HG03354 (cell line): ENCODE results near the gene RPS28.
"Not testable (repeated sequence)": the region's sequence is repeated elsewhere in the genome, so short reads cannot be mapped to it uniquely, and the experiment has no call there.

Source experiments
- ATAC-seq: cut with Tn5 transposase; IDR thresholded peaks from one replicate; pipeline ENCODE4 v1.9.1; 2021; ENCODE audit warnings: mild to moderate bottlenecking; ENCODE audit not compliant: unreplicated experiment, poor library complexity, severe bottlenecking

RPS28 gene

DNA sequence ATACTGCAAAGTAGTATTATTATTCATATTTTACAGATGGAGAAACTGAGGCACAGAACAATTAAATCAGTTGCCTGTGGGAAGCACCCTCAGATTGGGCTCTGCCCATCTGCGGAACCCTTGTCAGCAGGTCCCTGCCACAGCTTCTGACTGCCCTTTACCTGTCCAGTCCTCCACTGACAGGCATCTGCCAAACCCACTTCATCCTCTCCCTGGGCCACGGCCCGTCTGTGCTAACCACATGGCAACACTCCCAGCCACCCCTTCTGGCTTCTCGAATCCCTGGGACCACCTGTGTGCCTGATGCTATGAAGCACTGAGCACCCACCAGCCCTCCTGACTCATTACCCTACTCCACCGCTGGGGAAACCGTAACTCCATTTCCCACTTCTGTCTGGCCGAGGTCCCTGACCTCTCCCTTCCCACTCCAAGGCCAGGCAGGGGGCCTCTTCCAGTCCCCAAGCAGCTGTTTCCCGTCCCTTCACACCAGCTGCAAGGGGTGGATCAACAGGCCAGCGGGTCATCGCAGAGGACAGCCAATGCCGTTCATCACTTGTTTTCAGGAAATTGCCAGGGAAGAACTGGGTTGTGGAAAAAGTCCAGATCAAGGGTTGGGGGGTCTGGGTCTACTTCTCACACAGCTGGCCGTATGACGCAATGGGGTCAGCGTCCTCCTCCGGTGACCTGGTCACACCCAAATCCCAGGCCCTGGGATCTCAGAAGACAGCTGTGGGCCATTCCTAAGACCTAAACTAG, 19.2 kb downstream of the RPS28 start:
- no peak for ATAC-seq

DNA sequence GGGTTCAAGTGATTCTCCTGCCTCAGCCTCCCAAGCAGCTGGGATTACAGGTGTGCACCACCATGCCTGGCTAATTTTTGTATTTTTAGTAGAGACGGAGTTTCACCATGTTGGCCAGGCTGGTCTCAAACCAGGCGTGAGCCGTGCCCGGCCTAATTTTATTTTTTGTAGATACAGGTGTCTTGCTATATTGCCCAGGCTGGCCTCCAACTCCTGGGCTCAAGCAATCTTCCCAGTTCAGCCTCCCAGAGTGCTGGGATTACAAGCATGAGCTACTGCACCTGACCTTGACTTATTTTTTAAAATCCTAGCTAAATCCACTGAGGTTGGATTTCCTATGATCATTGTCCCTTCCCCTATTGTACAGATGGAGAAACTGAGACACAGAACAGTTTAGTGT, 20.2 kb downstream of the RPS28 start:
- not testable (repeated sequence) for ATAC-seq

DNA sequence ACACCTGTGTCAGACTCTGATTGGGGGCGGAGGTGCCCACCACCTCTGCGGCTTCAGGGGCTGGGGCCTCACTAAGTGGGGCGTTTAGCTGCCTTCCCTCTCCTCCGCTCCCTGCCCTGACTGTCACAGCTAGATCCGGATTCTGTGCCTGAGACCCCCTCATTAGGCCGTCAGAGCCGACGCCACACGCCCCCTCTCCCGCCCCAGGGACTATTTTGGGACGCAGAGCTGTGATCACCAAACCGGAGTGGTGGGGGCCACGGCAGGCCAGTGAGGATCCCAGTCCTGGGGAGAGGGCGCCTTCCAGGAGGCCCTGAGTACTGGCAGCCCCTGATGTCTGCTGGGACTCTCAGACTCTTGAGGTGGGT, 21.0 kb downstream of the RPS28 start:
- no peak for ATAC-seq

DNA sequence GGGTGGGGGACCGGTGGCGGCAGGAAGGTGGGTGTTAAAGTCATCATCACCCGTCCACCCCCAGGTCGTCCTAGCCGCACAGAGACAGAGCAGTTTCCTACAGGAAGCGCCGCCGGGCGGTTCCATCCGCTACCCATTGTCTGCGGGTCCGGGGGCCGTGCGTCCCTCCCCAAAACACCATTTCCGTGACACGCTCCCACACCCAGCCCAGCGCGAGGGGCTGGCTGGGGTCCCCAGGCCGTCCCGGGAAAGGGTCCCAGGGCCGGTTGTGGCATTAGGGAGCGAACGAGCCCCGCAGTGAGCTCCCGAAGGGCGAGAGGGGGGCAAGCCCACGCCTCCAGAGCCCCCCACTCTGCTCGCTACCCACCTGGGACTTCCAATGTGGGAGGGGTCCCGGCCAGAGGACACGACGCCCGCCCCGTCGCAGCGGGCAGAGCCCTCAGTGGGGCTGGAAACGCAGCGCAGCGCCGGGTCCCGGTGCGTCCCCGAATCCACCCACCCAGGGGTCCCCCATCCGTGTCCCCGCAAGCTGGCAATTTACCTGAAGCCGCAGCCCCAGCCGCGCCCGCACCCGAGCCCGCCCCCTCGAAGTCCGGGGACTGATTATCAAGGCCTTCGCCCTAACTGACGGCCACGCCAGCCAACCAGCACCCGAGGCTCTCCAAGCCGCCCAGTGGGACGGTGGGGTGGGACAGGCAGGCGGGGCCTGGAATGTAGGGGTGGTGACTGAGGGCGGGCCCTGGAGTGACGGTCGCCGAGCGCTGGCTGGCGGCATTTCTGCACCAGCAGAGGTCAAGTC, 21.6 kb downstream of the RPS28 start, which contains the start of gene KANK3:
KANK3 (minus strand) TSS at position 579 of the 799 bp plus-strand sequence. CDS start 5,434 bp downstream, outside the sequence.
- peak; percentile 93 for ATAC-seq

DNA sequence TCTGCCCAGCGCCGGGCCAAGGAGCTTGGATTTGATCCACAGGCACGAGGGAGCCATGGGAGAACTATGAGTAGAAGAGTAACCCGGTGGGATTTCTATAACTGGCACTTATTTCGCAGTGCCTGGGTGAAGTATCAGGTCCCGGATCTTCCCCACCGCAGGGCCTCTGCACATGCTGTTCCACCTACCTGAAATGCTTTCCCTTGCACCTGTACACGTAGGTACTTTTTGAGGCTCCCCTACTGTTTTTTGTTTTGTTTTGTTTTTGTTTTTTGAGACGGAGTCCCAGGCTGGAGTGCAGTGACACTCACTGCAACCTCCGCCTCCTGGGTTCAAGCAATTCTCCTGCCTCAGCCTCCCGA, 22.2 kb downstream of the RPS28 start:
- no peak for ATAC-seq

GRCh38 chr19:8349629-8350372, 28.5 kb downstream of the RPS28 start:
- not testable (repeated sequence) for ATAC-seq

- ATAC-seq: no peak
Observed at GRCh38 chr19:8352134-8352827, 31.0 kb downstream of the RPS28 start.

DNA sequence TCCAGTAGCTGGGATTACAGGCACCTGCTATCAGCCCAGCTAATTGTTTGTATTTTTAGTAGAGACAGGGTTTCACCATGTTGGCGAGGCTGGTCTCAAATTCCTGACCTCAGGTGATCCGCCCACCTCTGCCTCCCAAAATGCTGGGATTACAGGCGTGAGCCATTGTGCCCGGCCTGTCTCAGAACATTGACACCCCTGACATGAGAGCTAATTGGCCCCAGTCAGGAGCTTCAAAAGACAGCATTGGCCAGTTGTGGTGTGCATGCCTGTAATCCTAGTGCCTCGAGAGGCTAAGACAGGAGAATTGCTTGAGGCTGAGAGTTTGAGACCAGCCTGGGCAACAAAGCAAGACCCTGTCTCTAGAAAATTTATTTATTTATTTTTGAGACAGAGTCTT, 31.5 kb downstream of the RPS28 start:
- not testable (repeated sequence) for ATAC-seq

- ATAC-seq: no peak
Observed at GRCh38 chr19:8355631-8356402, 34.5 kb downstream of the RPS28 start.

- ATAC-seq: no peak
Observed at GRCh38 chr19:8357007-8357521, 35.8 kb downstream of the RPS28 start.

DNA sequence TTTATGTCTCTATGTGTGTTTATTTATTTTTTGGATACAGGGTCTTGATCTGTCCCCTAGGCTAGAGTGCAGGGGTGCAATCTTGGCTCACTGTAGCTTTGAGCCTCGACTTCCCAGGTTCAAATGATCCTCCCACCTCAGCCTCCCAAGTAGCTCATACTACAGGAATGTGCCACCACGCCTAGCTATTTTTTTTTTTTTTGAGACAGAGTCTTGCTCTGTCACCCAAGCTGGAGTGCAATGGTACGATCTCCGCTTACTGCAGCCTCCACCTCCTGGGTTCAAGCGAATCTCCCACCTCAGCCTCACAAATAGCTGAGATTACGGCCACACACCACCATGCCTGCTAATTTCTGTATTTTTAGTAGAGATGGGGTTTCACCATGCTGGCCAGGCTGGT, 37.7 kb downstream of the RPS28 start:
- ATAC-seq: no peak

- ATAC-seq: no peak
Observed at GRCh38 chr19:8360196-8360595, 38.9 kb downstream of the RPS28 start.

- no peak for ATAC-seq
Observed at GRCh38 chr19:8361921-8362793, 40.9 kb downstream of the RPS28 start.

GRCh38 chr19:8363803-8364771, 42.8 kb downstream of the RPS28 start, which contains the start of gene ANGPTL4:
TSS of gene ANGPTL4 (plus strand) at chr19:8364155. CDS start at chr19:8364322, 167 bp downstream.
- ATAC-seq: no peak

DNA sequence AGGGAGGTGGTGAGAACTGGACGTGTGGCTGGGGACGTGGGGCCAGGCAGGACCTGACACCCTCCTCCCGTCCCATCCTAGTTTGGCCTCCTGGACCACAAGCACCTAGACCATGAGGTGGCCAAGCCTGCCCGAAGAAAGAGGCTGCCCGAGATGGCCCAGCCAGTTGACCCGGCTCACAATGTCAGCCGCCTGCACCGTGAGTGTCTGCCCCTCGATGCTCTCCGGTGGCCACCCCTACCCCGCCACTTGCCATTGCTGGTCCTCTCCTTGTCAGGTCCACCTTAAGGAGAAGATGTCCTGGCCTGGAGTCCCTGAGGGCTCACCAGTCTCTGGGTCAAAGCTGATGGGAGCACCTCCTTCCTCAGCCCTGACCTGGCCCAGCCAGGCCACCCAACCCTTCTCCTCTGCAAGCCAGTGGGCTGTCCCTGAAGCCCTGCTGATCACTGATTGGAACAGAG, 44.9 kb downstream of the RPS28 start:
- no peak for ATAC-seq

DNA sequence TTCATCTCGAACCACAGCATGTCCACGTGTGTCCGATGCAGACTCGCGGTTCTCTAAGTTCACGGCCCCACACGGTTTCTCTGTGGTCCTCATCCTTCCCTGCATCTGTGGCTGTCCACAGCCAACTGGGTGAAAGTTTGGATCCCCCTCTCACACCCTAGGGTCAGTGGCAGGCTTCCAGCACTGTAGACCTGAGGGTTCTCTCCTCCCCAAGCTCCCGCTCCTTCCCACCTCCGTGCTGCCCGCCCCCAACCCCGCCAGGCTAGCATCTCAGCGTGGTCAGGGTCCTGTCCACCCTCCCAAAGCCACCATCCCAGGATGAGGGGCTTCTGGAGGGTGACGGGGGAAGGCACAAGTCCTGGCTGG, 45.6 kb downstream of the RPS28 start:
- no peak for ATAC-seq
